SK-N-SH (cell line): Measurements from ENCODE around the gene CD3G. TPM values are rescaled to one million over a fixed set of nuclear protein-coding genes. Genes with fewer than 3 reads are reported as not detected.

Source experiments
- CTCF ChIA-PET: fragments of 300-600, 350-600 bp; formaldehyde crosslinking; extraction: SDS; loops from one replicate; lab custom pipeline; 2021; lab: Yijun Ruan, JAX
- POLR2A ChIA-PET: fragments of 350-600 bp; sonication (Branson Sonifier 250); formaldehyde crosslinking; extraction: SDS; loops from one replicate; lab custom pipeline; 2020; ENCODE audit warnings: antibody characterized with exemption, inconsistent platforms; lab: Yijun Ruan, JAX
- DNase-seq: peaks from one replicate; pipeline ENCODE4 v3.0.0; 2012
- H2AFZ ChIP-seq: fragments of 200-600 bp; sonication (generic); 2 replicates; pipeline ENCODE4 v1.8.1; 2016; ENCODE audit warnings: antibody characterized with exemption, mild to moderate bottlenecking, low read depth
- H3F3A ChIP-seq: fragments of 200-600 bp; sonication (generic); replicated peaks from 2 replicates; pipeline ENCODE3; 2016; ENCODE audit warnings: antibody characterized with exemption, mild to moderate bottlenecking; ENCODE audit not compliant: insufficient read depth
- H3K27ac ChIP-seq, 2 experiments: fragments of 200-500 bp in 1 of 2; fragments of 200-600 bp in 1 of 2; sonication (Bioruptor generic) in 1 of 2; sonication (generic), shearing (Covaris generic) in 1 of 2; 2 replicates each; pipeline versions ENCODE4 v1.5.1 to v1.6.1; 2014 to 2016; ENCODE audit warnings: low read depth in 2 of 2, inconsistent platforms in 1 of 2, low read length in 1 of 2, mild to moderate bottlenecking in 1 of 2, mixed read lengths in 1 of 2
- H3K27me3 ChIP-seq: fragments of 200-600 bp; sonication (generic), shearing (Covaris generic); 2 replicates; pipeline ENCODE4 v1.6.1; 2016; ENCODE audit warnings: mixed run types; ENCODE audit not compliant: insufficient read depth
- H3K36me3 ChIP-seq, 2 experiments: fragments of 200-500 bp in 1 of 2; fragments of 200-600 bp in 1 of 2; sonication (Bioruptor generic) in 1 of 2; sonication (generic) in 1 of 2; replicated peaks in 1 of 2; 2 replicates each; pipeline versions ENCODE3 to v1.5.1; 2014 to 2016; ENCODE audit warnings: low read length in 1 of 2, mild to moderate bottlenecking in 1 of 2; ENCODE audit not compliant: insufficient read depth in 2 of 2, control insufficient read depth in 1 of 2
- H3K4me1 ChIP-seq, 2 experiments: fragments of 200-500 bp in 1 of 2; fragments of 200-600 bp in 1 of 2; sonication (Bioruptor generic) in 1 of 2; sonication (generic), shearing (Covaris generic) in 1 of 2; 2 replicates each; pipeline versions ENCODE4 v1.5.1 to v1.6.1; 2014 to 2016; ENCODE audit warnings: low read depth in 1 of 2, low read length in 1 of 2, mixed run types in 1 of 2; ENCODE audit not compliant: insufficient read depth in 2 of 2, control insufficient read depth in 1 of 2
- H3K4me2 ChIP-seq: fragments of 200-600 bp; sonication (generic), shearing (Covaris generic); 2 replicates; pipeline ENCODE4 v1.6.1; 2017; ENCODE audit warnings: mixed run types
- H3K4me3 ChIP-seq, 2 experiments: fragments of 200-500 bp in 1 of 2; fragments of 200-600 bp in 1 of 2; sonication (Bioruptor generic) in 1 of 2; sonication (generic), shearing (Covaris generic) in 1 of 2; 2 replicates each; pipeline versions ENCODE4 v1.5.1 to v1.8.1; 2014 to 2016; ENCODE audit warnings: low read depth in 2 of 2, inconsistent platforms in 1 of 2, low read length in 1 of 2, mild to moderate bottlenecking in 1 of 2, mixed read lengths in 1 of 2, moderate library complexity in 1 of 2
- H3K79me2 ChIP-seq: fragments of 200-600 bp; sonication (generic); 2 replicates; pipeline ENCODE4 v1.8.1; 2017; ENCODE audit warnings: mild to moderate bottlenecking; ENCODE audit not compliant: insufficient read depth
- H3K9ac ChIP-seq: fragments of 200-600 bp; sonication (generic); 2 replicates; pipeline ENCODE4 v1.6.1; 2017; ENCODE audit warnings: mixed run types
- H3K9me2 ChIP-seq: fragments of 200-600 bp; sonication (generic); 2 replicates; pipeline ENCODE4 v1.6.1; 2017; ENCODE audit warnings: mixed run types
- H3K9me3 ChIP-seq: fragments of 200-600 bp; sonication (generic); 2 replicates; pipeline ENCODE4 v1.6.1; 2017; ENCODE audit warnings: mixed run types, mild to moderate bottlenecking, moderate library complexity
- H4K20me1 ChIP-seq: fragments of 200-600 bp; sonication (generic); 2 replicates; pipeline ENCODE4 v1.6.1; 2017; ENCODE audit warnings: mild to moderate bottlenecking, mixed run types; ENCODE audit not compliant: insufficient read depth
- CTCF ChIP-seq: fragments of 200-600 bp; sonication (generic); IDR thresholded peaks from 2 replicates; pipeline ENCODE4 v1.6.1; 2017; ENCODE audit warnings: antibody characterized with exemption, mild to moderate bottlenecking, moderate library complexity
- ELF1 ChIP-seq: IDR thresholded peaks from 2 replicates; pipeline ENCODE4 v1.4.0; 2012
- EP300 ChIP-seq, 2 experiments: IDR thresholded peaks; 2 replicates each; pipeline versions ENCODE4 v1.4.0 to v1.6.1; 2012; ENCODE audit warnings: borderline replicate concordance in 1 of 2, low read depth in 1 of 2, low read length in 1 of 2
- EZH2phosphoT487 ChIP-seq: fragments of 200-600 bp; sonication (generic); IDR thresholded peaks from 2 replicates; pipeline ENCODE4 v1.6.1; 2017; ENCODE audit warnings: low read depth, mixed run types, mild to moderate bottlenecking, antibody characterized with exemption, moderate library complexity, borderline replicate concordance
- FOSL2 ChIP-seq: IDR thresholded peaks from 2 replicates; pipeline ENCODE4 v1.4.0; 2012; ENCODE audit warnings: low read depth, mild to moderate bottlenecking, moderate library complexity, borderline replicate concordance
- FOXJ3 ChIP-seq: sonication (generic); formaldehyde crosslinking; IDR thresholded peaks from 2 replicates; pipeline ENCODE4 v1.5.1; 2020; ENCODE audit warnings: mild to moderate bottlenecking, missing genetic modification reagents
- GATA2 ChIP-seq: sonication (generic); formaldehyde crosslinking; IDR thresholded peaks from 2 replicates; pipeline ENCODE4 v1.5.0; 2020; ENCODE audit warnings: mild to moderate bottlenecking, missing genetic modification reagents
- IRF3 ChIP-seq: fragments of 150-350 bp; IDR thresholded peaks from 2 replicates; pipeline ENCODE4 v1.6.1; 2016; ENCODE audit warnings: mild to moderate bottlenecking, low read depth, low read length
- JUND ChIP-seq: IDR thresholded peaks from 2 replicates; pipeline ENCODE4 v1.4.0; 2012
- MEF2A ChIP-seq: IDR thresholded peaks from 2 replicates; pipeline ENCODE4 v1.4.0; 2012; ENCODE audit warnings: low read depth, borderline replicate concordance
- NRF1 ChIP-seq: IDR thresholded peaks from 2 replicates; pipeline ENCODE4 v1.6.1; 2012; ENCODE audit warnings: low read depth, mild to moderate bottlenecking, low read length
- PBX3 ChIP-seq: IDR thresholded peaks from 2 replicates; pipeline ENCODE4; 2012
- RAD21 ChIP-seq: IDR thresholded peaks from 2 replicates; pipeline ENCODE4 v1.6.1; 2012; ENCODE audit warnings: mild to moderate bottlenecking, low read length
- RCOR1 ChIP-seq: fragments of 150-350 bp; IDR thresholded peaks from 2 replicates; pipeline ENCODE4 v1.6.1; 2017; ENCODE audit warnings: antibody characterized with exemption, low read length
- RXRA ChIP-seq: IDR thresholded peaks from 2 replicates; pipeline ENCODE4 v1.4.0; 2012; ENCODE audit warnings: low read depth, mild to moderate bottlenecking, borderline replicate concordance
- SMC3 ChIP-seq: IDR thresholded peaks from 2 replicates; pipeline ENCODE4 v1.6.1; 2012; ENCODE audit warnings: low read depth, low read length, improper control_type of control experiment
- TCF12 ChIP-seq: IDR thresholded peaks from 2 replicates; pipeline ENCODE4 v1.4.0; 2012
- USF2 ChIP-seq: fragments of 150-350 bp; IDR thresholded peaks from 2 replicates; pipeline ENCODE4 v1.6.1; 2017; ENCODE audit warnings: antibody characterized with exemption, low read length, low read depth, borderline replicate concordance
- WGBS: methylation state at CpG from one replicate; pipeline ENCODE4 v1.1.6; 2017; ENCODE audit warnings: low lambda C conversion rate; 5-methylcytosine and 5-hydroxymethylcytosine counted together
- polyA plus RNA-seq, 3 experiments: library from polyadenylated mRNA; depleted of rRNA; stranded (reverse); fragments of >200 nt; gene quantifications; 2 replicates each; pipeline ENCODE4 v1.2.3, GENCODE V29; 2012

CD3G gene
- polyA plus RNA-seq, 1 of the 3 experiments (the other 2 are of a cell fraction): not detected

DNA sequence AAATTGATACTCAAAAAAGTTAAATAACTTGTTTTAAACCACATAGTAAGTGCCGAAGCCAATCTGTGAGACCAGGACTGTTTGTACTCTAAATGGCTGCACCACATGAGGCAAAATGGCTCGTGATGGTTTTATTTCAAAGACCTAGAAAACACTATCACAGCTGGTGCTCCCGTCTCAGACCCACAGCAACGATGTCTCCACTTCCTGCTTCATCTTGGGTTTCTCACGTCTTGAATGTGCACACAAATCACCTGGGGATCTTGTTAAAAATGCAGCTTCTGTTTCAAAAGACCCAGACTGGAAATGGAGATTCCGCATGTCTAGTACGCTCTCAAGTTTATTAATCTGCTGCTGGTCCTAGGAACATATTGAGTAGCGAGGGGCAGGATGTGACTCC, 38.4 kb upstream of the CD3G start:
- no peak overlapping the region for H3K4me2 ChIP-seq
- no peaks in the 10 kb centered on the region for H3K36me3 ChIP-seq
- H3K9me3 ChIP-seq: no peaks in the 10 kb centered on the region
- DNase-seq: no peak
- H3K79me2 ChIP-seq: no peaks in the 10 kb centered on the region
- H3K9ac ChIP-seq: no peak overlapping the region
- no peak overlapping the region for H3K27ac ChIP-seq
- WGBS: 47% methylated on average over 8 of the region's 8 CpGs
- H3K4me1 ChIP-seq: no peaks in the 10 kb centered on the region
- TF ChIP-seq USF2: no peak
- TF ChIP-seq ELF1: no peak
- TF ChIP-seq SMC3: no peak
- TF ChIP-seq PBX3: no peak
- TF ChIP-seq NRF1: no peak
- TF ChIP-seq FOSL2: no peak
- TF ChIP-seq EZH2phosphoT487: no peak
- TF ChIP-seq FOXJ3: no peak
- TF ChIP-seq JUND: no peak
- TF ChIP-seq EP300 (IDR thresholded peaks at IDR 0.05; ENCODE audit: borderline replicate concordance in 1 of 2, low read depth in 1 of 2, low read length in 1 of 2): no peak
- no peak for TF ChIP-seq RAD21
- no peak for TF ChIP-seq IRF3
- no peak for TF ChIP-seq TCF12
- no peak for TF ChIP-seq RXRA
- no peak for TF ChIP-seq CTCF
- TF ChIP-seq GATA2 (CRISPR knock-in tag): no peak
- no peak for TF ChIP-seq MEF2A
- no peak for TF ChIP-seq RCOR1
- H3K27me3 ChIP-seq: peaks cover 28% of the 10 kb centered on the region; the same call in 1 of the 2 replicates
- no peak overlapping the region for H2AFZ ChIP-seq
- H3K4me3 ChIP-seq: no peak overlapping the region
- H3K9me2 ChIP-seq: no peaks in the 10 kb centered on the region
- ChIA-PET POLR2A (no interaction called here), CTCF (no interaction called here)
- no peaks in the 10 kb centered on the region for H3F3A ChIP-seq
- H4K20me1 ChIP-seq: no peaks in the 10 kb centered on the region
